Astrocyte of the spinal cord (primary cell): ENCODE data around the gene ZBTB12.
A peak's percentile ranks its signal among the peaks of the same experiment; 100 is the strongest.

Source experiments
- DNase-seq: peaks from one replicate; pipeline ENCODE4 v3.0.0; 2011; ENCODE audit warnings: low read depth, low spot score
- H3K4me3 ChIP-seq: 2 replicates; pipeline ENCODE4 v1.5.1; 2011; ENCODE audit warnings: low read depth, mild to moderate bottlenecking, low read length, moderate library complexity
- in situ Hi-C: cut with HindIII; loops from 2 replicates; pipeline ENCODE4 v1.10.0; 2017; ENCODE audit warnings: low sequenced_read_pairs
- TF ChIP-seq, protein P1 (sequence below): IDR thresholded peaks from 2 replicates; pipeline ENCODE4 v1.5.1; 2012; ENCODE audit warnings: low read depth, mild to moderate bottlenecking, low read length, inconsistent platforms

ZBTB12 gene

GRCh38 chr6:31946370-31946885 is 44.5 kb upstream of the ZBTB12 start:
- TF ChIP-seq, protein P1, sequence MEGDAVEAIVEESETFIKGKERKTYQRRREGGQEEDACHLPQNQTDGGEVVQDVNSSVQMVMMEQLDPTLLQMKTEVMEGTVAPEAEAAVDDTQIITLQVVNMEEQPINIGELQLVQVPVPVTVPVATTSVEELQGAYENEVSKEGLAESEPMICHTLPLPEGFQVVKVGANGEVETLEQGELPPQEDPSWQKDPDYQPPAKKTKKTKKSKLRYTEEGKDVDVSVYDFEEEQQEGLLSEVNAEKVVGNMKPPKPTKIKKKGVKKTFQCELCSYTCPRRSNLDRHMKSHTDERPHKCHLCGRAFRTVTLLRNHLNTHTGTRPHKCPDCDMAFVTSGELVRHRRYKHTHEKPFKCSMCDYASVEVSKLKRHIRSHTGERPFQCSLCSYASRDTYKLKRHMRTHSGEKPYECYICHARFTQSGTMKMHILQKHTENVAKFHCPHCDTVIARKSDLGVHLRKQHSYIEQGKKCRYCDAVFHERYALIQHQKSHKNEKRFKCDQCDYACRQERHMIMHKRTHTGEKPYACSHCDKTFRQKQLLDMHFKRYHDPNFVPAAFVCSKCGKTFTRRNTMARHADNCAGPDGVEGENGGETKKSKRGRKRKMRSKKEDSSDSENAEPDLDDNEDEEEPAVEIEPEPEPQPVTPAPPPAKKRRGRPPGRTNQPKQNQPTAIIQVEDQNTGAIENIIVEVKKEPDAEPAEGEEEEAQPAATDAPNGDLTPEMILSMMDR: no peak
- no peak overlapping the region for H3K4me3 ChIP-seq
- in situ Hi-C loops: no loop called here
- DNase-seq: no peak

DNA sequence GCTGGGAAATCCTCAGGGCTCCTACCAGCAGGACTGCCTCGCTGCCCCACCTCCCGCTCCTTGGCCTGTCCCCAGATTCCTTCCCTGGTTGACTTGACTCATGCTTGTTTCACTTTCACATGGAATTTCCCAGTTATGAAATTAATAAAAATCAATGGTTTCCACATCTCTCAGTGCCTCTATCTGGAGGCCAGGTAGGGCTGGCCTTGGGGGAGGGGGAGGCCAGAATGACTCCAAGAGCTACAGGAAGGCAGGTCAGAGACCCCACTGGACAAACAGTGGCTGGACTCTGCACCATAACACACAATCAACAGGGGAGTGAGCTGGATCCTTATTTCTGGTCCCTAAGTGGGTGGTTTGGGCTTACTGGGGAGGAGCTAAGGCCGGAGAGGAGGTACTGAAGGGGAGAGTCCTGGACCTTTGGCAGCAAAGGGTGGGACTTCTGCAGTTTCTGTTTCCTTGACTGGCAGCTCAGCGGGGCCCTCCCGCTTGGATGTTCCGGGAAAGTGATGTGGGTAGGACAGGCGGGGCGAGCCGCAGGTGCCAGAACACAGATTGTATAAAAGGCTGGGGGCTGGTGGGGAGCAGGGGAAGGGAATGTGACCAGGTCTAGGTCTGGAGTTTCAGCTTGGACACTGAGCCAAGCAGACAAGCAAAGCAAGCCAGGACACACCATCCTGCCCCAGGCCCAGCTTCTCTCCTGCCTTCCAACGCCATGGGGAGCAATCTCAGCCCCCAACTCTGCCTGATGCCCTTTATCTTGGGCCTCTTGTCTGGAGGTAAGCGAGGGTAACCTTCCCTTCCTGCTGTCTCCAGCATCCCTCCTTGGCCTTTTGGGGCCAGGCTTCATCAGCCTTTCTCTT is 43.9 kb upstream of the ZBTB12 start, which contains the start of gene CFB:
CFB (plus strand) TSS at position 589 of the 863 bp plus-strand sequence; CDS start at position 716, 127 bp downstream.
- DNase-seq: peak; percentile 70
- in situ Hi-C loops: no loop called here
- H3K4me3 ChIP-seq: no peak within 1 kb of the TSS
- TF ChIP-seq, protein P1: no peak

- in situ Hi-C loops: no loop called here
- H3K4me3 ChIP-seq: no peak overlapping the region
- DNase-seq: no peak
- TF ChIP-seq, protein P1: no peak
Measured at GRCh38 chr6:31945154-31945506, 43.2 kb upstream of the ZBTB12 start.

- in situ Hi-C loops: no loop called here
- H3K4me3 ChIP-seq: no peak overlapping the region
- TF ChIP-seq, protein P1: no peak
- no peak for DNase-seq
Measured at GRCh38 chr6:31943742-31944141, 41.9 kb upstream of the ZBTB12 start.

DNA sequence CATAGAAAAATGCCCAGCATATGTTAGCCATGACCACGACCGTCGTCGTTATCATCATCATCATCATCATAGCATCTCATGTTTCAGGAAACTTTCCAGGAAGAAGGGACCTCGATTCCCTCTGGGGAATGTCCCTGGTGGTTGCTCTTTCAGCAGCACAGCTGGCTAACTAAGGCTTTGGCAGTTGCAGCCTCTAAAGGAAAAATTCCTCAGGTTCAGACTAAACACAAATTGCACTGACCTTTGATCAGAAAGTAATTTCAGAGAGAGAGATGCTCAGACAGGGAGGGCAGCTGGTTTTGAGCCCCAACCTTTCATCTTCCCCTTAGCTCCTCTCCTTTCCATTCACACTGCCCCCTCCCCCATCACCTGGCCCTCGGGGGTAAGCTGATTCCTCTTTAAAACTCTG is 38.4 kb upstream of the ZBTB12 start:
- TF ChIP-seq, protein P1: no peak
- DNase-seq: peak; percentile 13
- in situ Hi-C loops: no loop called here
- H3K4me3 ChIP-seq: no peak overlapping the region

GRCh38 chr6:31935823-31936222 is 33.9 kb upstream of the ZBTB12 start:
- TF ChIP-seq, protein P1: no peak
- in situ Hi-C loops: no loop called here
- DNase-seq: no peak
- H3K4me3 ChIP-seq: no peak overlapping the region
